Neural cell (in vitro differentiated cells): ENCODE data around the gene CYGB. TPM values are rescaled to one million over a fixed set of nuclear protein-coding genes. Genes with fewer than 3 reads are reported as not detected.

ENCODE experiments used
- H2AFZ ChIP-seq: fragments of 200-600, 300-800 bp; sonication (generic), shearing (Covaris generic); 2 replicates; pipeline ENCODE4 v1.6.0; 2014; ENCODE audit warnings: low read depth, mild to moderate bottlenecking, antibody characterized with exemption, low read length, moderate library complexity
- H3F3A ChIP-seq: fragments of 200-600 bp; shearing (Covaris generic); 2 replicates; pipeline ENCODE4 v1.6.1; 2016; ENCODE audit warnings: mild to moderate bottlenecking, moderate library complexity, mixed read lengths, antibody characterized with exemption, low read length; ENCODE audit not compliant: insufficient read depth, poor library complexity, severe bottlenecking
- H3K27ac ChIP-seq: fragments of 200-600, 300-800 bp; sonication (generic), shearing (Covaris generic); 2 replicates; pipeline ENCODE4 v1.5.1; 2014; ENCODE audit warnings: mild to moderate bottlenecking, low read length, moderate library complexity
- H3K27me3 ChIP-seq: fragments of 300-800, 200-600 bp; sonication (generic), shearing (Covaris generic); 2 replicates; pipeline ENCODE4 v1.6.0; 2014; ENCODE audit warnings: mild to moderate bottlenecking, low read depth, low read length, moderate library complexity; ENCODE audit not compliant: insufficient read depth
- H3K36me3 ChIP-seq: fragments of 300-800, 200-600 bp; sonication (generic), shearing (Covaris generic); 2 replicates; pipeline ENCODE4 v1.5.1; 2014; ENCODE audit warnings: mild to moderate bottlenecking, antibody characterized with exemption, low read length, moderate library complexity; ENCODE audit not compliant: insufficient read depth
- H3K4me2 ChIP-seq: fragments of 300-800, 200-600 bp; sonication (generic), shearing (Covaris generic); 2 replicates; pipeline ENCODE4 v1.6.0; 2014; ENCODE audit warnings: mild to moderate bottlenecking, low read length
- H3K4me3 ChIP-seq: fragments of 300-800, 200-600 bp; sonication (generic), shearing (Covaris generic); 2 replicates; pipeline ENCODE4 v1.5.1; 2014; ENCODE audit warnings: mild to moderate bottlenecking, low read length, moderate library complexity
- H3K79me2 ChIP-seq: fragments of 200-600 bp; shearing (Covaris generic); replicated peaks from 2 replicates; pipeline ENCODE4 v1.6.0; 2014; ENCODE audit warnings: mild to moderate bottlenecking, low read length, moderate library complexity; ENCODE audit not compliant: insufficient read depth
- H3K9ac ChIP-seq: fragments of 300-800, 200-600 bp; sonication (generic), shearing (Covaris generic); 2 replicates; pipeline ENCODE4 v1.6.1; 2016; ENCODE audit warnings: mild to moderate bottlenecking, low read length, mixed read lengths
- H3K9me2 ChIP-seq: fragments of 200-600 bp; shearing (Covaris generic); 2 replicates; pipeline ENCODE4 v1.6.1; 2016; ENCODE audit warnings: mild to moderate bottlenecking, low read length, mixed read lengths; ENCODE audit not compliant: insufficient read depth
- H3K9me3 ChIP-seq: fragments of 200-600, 300-800 bp; sonication (generic), shearing (Covaris generic); 2 replicates; pipeline ENCODE4 v1.6.1; 2016; ENCODE audit warnings: mild to moderate bottlenecking, mixed run types, low read length, moderate library complexity, mixed read lengths
- H4K20me1 ChIP-seq: fragments of 200-600 bp; shearing (Covaris generic); 2 replicates; pipeline ENCODE4 v1.6.1; 2016; ENCODE audit warnings: mild to moderate bottlenecking, mixed run types; ENCODE audit not compliant: insufficient read depth
- CTCF ChIP-seq: fragments of 450-650 bp; IDR thresholded peaks from 2 replicates; pipeline ENCODE4 v1.5.1; 2014; ENCODE audit warnings: antibody characterized with exemption, mild to moderate bottlenecking, moderate library complexity; ENCODE audit not compliant: poor library complexity, severe bottlenecking
- EP300 ChIP-seq: fragments of 450-650 bp; conservative IDR thresholded peaks from 2 replicates; pipeline ENCODE4 v1.6.1; 2014; ENCODE audit warnings: antibody characterized with exemption, mild to moderate bottlenecking, moderate library complexity; ENCODE audit not compliant: poor library complexity, severe bottlenecking
- EZH2 ChIP-seq: fragments of 200-600, 300-800 bp; shearing (Covaris generic), sonication (generic); IDR thresholded peaks from 2 replicates; pipeline ENCODE4 v1.6.1; 2014; ENCODE audit warnings: antibody characterized with exemption, low read length, borderline replicate concordance, mild to moderate bottlenecking; ENCODE audit not compliant: insufficient read depth, poor library complexity, severe bottlenecking
- MXI1 ChIP-seq: fragments of 450-650 bp; conservative IDR thresholded peaks from 2 replicates; pipeline ENCODE4 v1.6.1; 2014; ENCODE audit warnings: antibody characterized with exemption, mild to moderate bottlenecking; ENCODE audit not compliant: poor library complexity, severe bottlenecking
- POLR2AphosphoS5 ChIP-seq: IDR thresholded peaks from 2 replicates; pipeline ENCODE4 v1.6.1; 2012
- RAD21 ChIP-seq: fragments of 450-650 bp; conservative IDR thresholded peaks from 2 replicates; pipeline ENCODE4 v1.6.1; 2014; ENCODE audit warnings: antibody characterized with exemption, mild to moderate bottlenecking, moderate library complexity
- REST ChIP-seq: IDR thresholded peaks from 2 replicates; pipeline ENCODE4 v1.6.1; 2012; ENCODE audit warnings: borderline replicate concordance
- SMC3 ChIP-seq: fragments of 450-650 bp; conservative IDR thresholded peaks from 2 replicates; pipeline ENCODE4 v1.6.1; 2014; ENCODE audit warnings: antibody characterized with exemption, mild to moderate bottlenecking, moderate library complexity; ENCODE audit not compliant: poor library complexity
- TAF1 ChIP-seq: IDR thresholded peaks from 2 replicates; pipeline ENCODE4 v1.6.1; 2012; ENCODE audit warnings: low read depth
- polyA plus RNA-seq: library from polyadenylated mRNA; depleted of rRNA; stranded (reverse); fragments of >200 nt; gene quantifications from 2 replicates; pipeline ENCODE4 v1.2.3, GENCODE V29; 2014

CYGB gene
- polyA plus RNA-seq, 1 donor from 2014 or later, result 12.9 TPM

- no peak for TF ChIP-seq MXI1
- TF ChIP-seq EZH2, result no peak
- no peak for TF ChIP-seq SMC3
Measured at GRCh38 chr17:76499267-76499667, 38.2 kb downstream of the CYGB start (continued).

GRCh38 chr17:76498876-76499251 lies 38.6 kb downstream of the CYGB start:
- no peaks in the 10 kb centered on the region for H3K9me2 ChIP-seq
- H2AFZ ChIP-seq, result no peak overlapping the region
- no peak overlapping the region for H3K4me2 ChIP-seq
- no peaks in the 10 kb centered on the region for H4K20me1 ChIP-seq
- H3K36me3 ChIP-seq, result no peaks in the 10 kb centered on the region
- H3K9ac ChIP-seq, result peak overlapping the region; percentile 17
- no peaks in the 10 kb centered on the region for H3K9me3 ChIP-seq
- H3K27ac ChIP-seq, result no peak overlapping the region
- TF ChIP-seq RAD21 (no peak), EZH2 (no peak), CTCF (no peak), EP300 (no peak), TAF1 (no peak), SMC3 (no peak), POLR2AphosphoS5 (no peak), MXI1 (no peak), REST (no peak)
- H3K4me3 ChIP-seq, result no peak overlapping the region
- peaks cover 29% of the 10 kb centered on the region for H3K27me3 ChIP-seq
- no peaks in the 10 kb centered on the region for H3K79me2 ChIP-seq
- no peaks in the 10 kb centered on the region for H3F3A ChIP-seq

- no peaks in the 10 kb centered on the region for H3K9me2 ChIP-seq
- peak overlapping the region; percentile 17 for H3K9ac ChIP-seq
- no peak overlapping the region for H3K27ac ChIP-seq
- no peak overlapping the region for H3K4me3 ChIP-seq
- no peaks in the 10 kb centered on the region for H3K36me3 ChIP-seq
- H3K27me3 ChIP-seq, result peaks cover 29% of the 10 kb centered on the region
- no peaks in the 10 kb centered on the region for H3K79me2 ChIP-seq
- H2AFZ ChIP-seq, result no peak overlapping the region
- H3K4me2 ChIP-seq, result no peak overlapping the region
- TF ChIP-seq REST (peak; percentile 33), POLR2AphosphoS5 (peak; percentile 19), MXI1 (no peak)
- H3K9me3 ChIP-seq, result no peaks in the 10 kb centered on the region
- no peaks in the 10 kb centered on the region for H3F3A ChIP-seq
- no peaks in the 10 kb centered on the region for H4K20me1 ChIP-seq
Measured at GRCh38 chr17:76497979-76498875, 39.3 kb downstream of the CYGB start.
